Peyer's patch (tissue), 4 donors: ENCODE results near the gene LRBA.

Experiments
- CTCF ChIP-seq, 6 experiments: fragments of 450-650 bp in 4 of 6; fragments of 200-600 bp in 2 of 6; sonication (generic) in 1 of 6; IDR thresholded peaks; one replicate each; pipeline ENCODE4 v1.5.1; 2017 to 2019; ENCODE audit warnings: antibody characterized with exemption in 6 of 6, mild to moderate bottlenecking in 3 of 6, moderate library complexity in 1 of 6
- POLR2A ChIP-seq, 2 donors: fragments of 450-650 bp; IDR thresholded peaks; one replicate each; pipeline ENCODE4 v1.5.1; 2017; ENCODE audit warnings: antibody characterized with exemption in 2 of 2, mild to moderate bottlenecking in 2 of 2, moderate library complexity in 2 of 2

GRCh38 chr4:150280975-150281374 lies 734.1 kb downstream of the LRBA start:
- TF ChIP-seq CTCF (IDR thresholded peaks at IDR 0.05): no peak
- TF ChIP-seq POLR2A (IDR thresholded peaks at IDR 0.05): no peak
